Measurements from ENCODE around the gene LCNL1.
"Not testable (repeated sequence)": the region's sequence is repeated elsewhere in the genome, so short reads cannot be mapped to it uniquely, and the experiment has no call there.

Gene LCNL1

DNA sequence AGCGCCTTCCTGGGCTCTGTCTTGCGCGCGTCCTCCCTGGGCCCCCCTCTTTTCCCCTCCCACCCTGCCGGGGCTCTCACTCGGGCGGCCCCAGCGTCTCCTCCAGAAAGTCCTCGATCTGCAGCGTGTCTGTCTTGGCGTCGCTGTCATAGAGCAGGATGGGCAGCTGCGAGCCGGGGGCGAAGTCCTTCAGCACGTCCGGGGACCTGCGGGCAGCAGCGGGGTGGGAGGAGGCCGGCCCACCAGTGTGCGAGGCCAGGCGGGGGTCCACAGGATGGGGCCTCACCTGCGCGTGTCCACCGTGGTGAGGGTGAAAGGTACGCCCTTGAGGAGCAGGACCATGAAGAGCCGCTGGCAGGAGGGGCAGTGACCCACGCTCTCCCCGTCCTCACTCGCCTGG is 12.6 kb downstream of the LCNL1 start:
- DNase-seq = no peak

DNA sequence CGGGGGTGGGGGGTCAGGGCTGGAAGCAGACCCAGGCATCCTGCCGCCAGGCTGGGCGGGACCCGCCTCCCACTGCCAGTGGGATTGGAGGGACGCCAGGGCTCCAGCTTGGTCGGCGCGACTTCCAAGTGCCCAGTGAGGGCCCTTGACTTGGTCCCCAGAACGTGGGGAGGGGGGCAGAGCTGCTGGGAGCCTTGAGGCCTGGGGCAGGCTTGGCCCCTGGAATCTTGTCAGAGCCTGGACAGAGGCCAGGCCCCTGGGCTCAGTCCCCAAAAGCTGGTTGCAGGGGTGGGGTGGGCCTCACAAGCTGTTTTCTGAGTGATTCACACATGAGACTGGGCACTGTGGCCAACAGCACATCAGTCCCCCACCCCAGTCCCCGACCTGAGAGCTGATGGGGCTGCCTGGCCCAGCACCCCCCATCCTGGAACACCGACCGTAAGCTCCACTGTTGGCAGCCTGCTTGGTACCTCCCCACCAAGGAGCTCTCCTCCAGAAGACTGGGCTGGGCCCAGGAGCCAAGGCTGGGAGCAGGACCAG is 13.0 kb downstream of the LCNL1 start:
- no peak for DNase-seq

DNA sequence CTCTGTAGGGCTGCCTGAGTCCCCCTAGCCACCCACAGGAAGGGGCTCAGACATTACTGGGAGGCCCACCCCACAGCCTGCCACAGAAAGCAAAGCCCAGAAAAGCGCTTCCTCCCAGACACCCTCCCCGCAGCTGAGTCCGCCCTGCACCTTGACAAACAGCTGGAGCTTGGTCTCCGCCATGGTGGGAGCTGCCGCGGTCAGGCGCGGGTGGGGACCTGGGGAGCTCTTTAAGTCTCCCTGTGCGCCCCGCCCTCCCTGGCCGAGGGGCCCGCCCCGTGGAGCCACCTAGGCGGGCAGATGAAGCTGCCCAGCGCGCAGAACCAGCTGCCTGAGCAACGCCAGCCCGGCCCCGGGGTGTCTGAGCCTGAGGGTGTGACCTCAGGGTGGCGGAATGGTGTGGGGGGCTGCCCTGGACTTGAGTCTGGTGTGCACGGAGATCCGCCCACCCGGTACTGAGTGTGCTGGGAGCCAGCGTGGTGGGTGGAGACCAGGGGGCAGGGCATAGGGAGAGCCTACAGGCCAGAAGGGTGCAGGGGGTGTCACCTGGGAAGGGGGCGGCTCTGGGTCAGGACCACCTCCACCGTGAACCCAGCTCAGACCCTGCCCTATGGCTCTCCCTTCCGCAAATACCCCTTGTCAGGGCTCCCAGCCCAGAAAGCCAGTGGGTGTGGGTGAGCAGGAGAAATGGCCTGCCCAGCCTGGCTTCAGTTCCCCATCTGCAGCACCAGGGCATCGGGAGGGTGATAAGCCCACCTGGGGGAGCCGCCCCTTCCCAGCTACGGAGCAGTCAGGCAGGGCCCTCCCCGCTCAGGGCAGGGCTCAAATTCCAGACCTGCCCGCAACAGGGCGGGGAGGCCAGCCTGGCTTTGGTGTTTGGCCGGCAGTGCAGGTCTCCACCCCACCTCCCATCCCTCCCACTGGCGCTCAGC is 13.8 kb downstream of the LCNL1 start, which contains the start of gene CLIC3:
Gene CLIC3 (minus strand): TSS at position 208 of the 932 bp plus-strand sequence. CDS start 25 bp downstream, at position 183.
- no peak for DNase-seq

DNA sequence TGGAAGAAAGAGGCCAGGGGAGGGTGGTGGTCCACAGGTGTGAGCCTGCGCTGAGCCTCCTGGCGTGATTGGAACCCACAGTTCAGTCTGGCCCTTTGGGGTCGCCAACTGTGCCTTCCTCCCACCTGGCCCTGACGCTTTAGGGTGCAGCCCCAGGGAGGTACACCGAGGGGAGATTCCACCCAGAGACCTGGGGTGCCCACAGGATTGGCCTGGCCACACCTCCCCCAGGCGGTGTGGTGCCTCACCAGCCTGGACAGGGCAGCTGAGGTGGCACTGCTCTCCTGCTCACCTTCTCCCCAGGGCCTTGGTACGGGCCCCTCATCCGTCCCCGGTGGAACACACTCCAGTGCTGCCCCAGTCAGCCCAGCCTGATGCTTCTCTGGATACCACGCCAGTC is 14.6 kb downstream of the LCNL1 start:
- DNase-seq = no peak

DNA sequence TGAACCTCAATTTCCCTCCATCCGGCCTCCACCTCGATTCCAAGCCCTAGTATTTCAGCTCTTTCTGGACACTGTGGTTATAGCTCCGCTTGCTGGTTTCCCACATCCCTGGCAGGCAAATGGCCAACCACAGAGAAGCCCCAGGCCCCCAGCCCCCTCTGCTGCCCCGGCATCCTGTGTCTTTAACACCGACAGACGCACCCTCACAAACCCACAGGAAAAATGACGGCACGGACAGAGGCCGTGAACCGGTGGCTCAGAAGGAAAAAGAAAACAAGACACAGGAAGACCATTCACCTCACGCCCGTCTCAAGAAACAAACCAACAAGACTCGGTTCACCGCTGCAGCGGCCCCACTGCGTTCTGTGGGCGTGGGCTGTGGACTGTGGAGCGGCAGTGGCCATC is 15.0 kb downstream of the LCNL1 start:
- no peak for DNase-seq

DNA sequence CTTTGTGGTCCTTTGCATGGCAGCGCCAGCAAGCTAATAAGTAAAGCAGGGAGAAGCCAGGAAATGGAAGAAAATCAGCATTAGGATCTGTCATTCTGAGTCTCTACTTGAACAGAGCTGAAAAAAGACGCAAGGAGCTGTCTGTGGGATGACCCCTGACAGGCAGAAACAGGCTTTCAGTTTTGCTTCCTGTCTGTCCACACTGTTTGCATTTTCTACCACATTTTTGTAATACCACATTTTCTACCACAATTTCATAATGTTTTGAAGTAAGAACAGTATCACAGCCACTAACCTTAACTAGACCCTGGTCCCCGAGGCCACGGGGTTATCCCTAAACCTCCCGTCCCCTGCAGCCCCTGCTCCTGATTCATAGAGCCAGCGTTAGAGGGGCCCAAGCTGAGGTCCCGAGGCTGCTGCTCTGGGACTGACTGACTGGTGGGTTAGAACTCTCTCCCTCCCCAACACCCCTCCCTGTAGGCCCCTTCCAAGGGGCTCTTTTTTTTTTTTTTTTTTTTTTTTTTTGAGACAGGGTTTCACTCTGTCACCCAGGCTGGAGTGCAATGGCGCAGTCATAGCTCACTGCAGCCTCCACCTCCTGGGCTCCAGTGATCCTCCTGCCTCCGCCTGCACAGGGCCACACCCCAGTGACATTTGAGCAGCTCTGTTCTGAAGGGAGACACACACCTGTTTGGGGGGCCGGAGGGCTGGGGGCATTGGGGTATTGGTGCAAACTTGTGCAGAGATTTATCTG is 17.6 kb downstream of the LCNL1 start:
- no peak for DNase-seq

DNA sequence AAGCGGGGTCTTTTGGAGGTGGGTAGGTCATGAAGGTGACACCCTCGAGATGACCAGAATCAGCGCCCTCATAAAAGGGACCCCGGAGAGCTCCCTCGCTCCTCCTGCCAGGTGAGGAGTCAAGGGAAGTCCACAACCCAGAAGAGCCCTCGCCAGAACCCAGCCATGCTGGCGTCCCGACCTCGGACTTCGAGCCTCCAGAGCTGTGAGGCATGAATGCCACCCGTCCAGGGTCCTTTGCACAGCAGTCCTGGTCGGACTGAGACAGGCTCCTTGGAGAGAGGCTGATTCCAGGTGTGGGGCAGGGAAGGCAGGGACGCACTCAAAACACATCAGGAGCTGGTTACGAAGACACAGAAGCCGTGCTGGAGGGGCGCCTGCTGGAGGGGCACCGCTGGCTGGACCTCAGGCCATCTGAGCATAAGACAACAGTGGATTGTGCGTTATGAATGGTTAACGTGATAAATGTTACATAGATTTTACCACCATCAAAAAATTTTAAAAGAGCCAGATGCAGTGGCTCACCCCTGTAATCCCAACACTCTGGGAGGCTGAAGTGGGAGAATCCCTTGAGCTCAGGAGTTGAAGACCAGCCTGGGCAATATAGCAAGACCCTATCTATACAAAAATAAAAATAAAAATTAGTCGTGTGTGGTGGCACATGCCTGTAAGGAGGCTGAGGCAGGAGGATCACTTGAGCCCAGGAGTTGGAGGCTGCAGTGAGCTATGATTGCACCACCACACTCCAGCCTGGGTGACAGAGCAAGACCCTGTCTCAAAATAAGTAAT is 19.3 kb downstream of the LCNL1 start:
- no peak for DNase-seq

DNA sequence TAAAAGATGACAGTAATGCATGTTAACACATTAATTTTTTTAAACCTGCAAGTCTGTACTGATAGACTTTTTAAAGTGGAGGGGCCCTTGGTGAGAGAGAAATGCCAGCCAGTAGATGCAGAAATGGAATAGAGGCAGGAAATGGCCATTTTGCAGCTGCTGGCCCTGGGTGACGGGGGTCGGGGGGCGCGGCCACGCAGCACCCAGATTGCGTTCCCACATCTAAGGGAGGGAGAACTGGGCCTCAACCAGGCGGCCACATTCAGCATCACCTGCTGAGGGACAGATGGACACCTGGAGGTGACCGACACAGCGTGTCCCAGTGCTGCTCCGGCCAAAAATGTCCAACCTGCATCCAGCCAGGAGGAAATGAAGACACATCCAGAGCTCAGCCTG is 19.9 kb downstream of the LCNL1 start:
- DNase-seq = no peak

DNA sequence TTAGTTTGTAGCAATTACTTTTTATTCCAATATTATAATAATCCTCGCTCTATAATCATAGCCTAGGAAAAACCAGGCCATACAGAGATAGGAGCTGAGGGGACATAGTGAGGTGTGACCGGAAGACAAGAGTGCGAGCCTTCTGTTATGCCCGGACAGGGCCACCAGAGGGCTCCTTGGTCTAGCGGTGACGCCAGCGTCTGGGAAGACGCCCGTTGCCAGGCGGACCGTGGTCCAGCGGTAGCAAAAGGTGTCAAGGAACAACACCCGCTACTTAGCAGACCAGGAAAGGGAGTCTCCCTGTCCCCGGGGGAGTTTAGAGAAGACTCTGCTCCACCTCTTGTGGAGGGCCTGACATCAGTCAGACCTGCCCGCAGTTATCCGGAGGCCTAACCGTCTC is 21.5 kb downstream of the LCNL1 start:
- DNase-seq = not testable (repeated sequence)

DNA sequence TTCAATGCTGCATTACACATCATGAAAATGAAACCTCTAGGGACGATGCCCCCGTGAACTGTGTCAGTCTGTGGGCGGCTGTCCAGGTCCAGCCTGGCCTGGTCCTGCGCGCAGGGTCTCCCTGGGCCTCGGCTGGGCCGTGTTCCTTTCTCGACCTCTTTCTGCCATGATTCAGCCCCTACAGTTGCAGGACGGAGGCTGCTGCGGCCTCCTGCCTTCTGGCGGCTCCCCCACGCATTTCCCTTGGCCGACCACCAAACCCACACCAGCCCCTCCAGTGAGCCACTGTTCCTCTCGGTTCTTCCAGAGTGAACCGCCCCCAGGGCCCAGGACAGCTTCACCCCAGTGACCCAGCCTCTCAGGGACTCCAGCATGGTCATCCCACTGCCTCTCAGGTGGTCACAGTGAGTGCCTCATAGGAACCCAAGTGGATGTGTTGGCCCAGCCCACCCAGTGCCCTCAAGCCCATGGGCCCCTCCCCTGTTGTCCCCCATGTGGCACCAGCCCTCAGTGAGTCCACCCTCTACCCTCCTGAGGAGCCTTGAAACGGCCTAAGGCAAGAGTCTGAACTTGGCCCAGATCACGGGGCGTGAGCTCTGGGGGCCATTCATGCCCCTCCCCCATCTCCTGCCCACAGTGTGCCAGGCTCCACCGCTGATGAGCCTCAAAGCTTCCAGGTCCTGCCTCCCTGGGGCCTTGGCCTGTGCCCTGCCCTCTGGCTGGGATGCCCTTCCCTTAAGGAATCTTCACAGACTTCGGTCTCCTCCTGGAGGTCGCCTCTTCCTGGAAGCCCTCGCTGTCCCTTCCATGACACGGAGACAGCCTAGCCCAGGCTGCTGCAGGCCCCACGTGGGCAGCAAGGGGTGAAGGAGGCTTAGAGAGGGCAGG is 23.6 kb downstream of the LCNL1 start:
- DNase-seq = no peak

DNA sequence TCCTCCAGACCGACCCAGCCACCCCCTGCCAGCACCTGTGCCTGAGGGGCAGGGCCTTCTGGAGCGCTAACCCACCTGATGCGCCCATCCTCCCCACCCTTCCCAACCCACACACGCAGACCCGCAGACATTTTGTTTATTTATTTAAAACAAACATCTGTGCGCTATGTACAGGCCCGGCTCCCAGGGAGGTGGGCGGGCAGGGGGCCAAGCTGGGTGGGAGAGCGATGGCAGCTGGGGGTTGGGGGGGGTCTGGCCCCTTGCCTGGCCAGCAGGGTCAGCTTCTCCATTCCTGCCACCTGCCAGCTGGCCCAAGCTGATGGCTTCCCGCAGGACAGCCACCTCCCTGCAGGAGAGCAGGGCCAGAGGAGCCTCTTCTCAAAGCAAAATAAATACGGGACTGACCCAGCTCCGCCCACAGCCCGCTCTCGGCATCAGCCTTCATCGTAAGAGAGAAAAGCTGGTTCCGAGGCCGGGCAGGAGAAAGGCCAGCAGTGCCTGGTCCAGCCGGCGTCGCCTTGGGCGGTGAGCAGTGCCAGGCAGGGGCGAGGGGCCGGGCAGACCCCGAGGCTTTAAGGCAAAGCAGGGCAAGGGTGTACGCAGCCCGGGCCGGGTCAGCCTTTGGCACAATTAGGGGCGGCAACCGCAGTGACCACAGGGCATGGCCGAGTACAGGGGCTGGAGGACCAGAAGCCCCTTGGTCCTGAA is 24.5 kb downstream of the LCNL1 start:
- no peak for DNase-seq

DNA sequence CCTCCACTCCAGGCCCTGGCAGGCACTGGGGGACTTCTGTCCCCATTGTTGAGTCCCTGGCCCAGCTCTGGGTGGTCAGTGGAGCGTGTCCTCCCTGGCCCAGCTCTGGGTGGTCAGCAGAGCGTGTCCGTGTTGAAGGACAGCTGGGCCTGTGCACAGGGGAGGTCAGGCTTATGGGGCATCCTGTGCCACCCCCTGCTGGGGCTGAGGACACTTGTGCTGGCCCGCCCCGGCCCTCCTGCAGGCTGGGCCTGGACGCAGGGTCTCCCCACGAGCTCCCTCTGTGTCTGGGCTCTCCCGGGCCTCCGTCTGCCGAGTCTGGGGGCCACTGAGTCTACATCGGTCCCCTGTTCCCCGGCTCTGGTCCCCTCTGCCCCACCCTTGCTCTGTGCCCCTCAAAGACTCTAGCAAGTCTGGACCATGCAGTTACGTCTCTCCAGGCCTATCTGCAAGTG is 25.1 kb downstream of the LCNL1 start:
- DNase-seq = no peak

DNA sequence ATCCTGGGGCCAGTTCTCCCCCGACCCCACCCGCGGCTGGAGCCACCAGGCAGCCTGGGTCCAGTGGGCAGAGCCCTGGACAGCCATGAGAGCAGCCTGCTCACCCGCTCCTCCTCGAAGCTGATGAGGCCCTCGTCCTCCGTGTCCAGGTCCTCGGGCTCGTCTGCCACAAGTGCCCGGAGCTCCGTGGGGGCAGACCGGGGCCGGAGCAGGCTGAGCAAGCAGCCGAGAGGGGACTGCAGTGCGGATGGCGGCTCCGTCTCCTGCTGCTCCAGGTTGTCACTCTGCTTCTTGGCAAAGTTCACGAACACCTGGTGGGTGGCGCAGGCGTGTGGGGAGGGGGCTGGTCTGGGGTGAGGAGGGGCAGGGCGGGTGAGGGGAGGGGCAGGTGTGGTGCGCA is 25.5 kb downstream of the LCNL1 start:
- DNase-seq = no peak

DNA sequence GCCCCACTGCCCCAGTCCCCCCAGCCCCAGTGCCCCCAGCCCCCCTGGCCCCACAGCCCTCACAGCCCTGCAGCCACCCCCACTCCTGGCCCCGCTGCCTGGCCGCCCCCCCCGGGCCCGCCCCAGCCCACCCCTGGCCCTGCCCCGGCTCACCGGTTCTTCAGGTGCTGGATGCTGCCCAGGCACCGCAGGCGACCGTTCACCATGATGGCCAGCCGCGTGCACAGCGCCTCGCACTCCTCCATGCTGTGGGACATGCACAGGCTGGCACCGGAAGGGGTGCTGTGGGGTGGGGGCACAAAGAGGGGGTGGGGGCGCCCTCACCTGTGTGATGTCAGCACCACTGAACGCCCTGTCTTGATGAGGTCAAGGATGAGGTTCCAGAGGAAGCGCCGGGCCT is 26.4 kb downstream of the LCNL1 start:
- no peak for DNase-seq

DNA sequence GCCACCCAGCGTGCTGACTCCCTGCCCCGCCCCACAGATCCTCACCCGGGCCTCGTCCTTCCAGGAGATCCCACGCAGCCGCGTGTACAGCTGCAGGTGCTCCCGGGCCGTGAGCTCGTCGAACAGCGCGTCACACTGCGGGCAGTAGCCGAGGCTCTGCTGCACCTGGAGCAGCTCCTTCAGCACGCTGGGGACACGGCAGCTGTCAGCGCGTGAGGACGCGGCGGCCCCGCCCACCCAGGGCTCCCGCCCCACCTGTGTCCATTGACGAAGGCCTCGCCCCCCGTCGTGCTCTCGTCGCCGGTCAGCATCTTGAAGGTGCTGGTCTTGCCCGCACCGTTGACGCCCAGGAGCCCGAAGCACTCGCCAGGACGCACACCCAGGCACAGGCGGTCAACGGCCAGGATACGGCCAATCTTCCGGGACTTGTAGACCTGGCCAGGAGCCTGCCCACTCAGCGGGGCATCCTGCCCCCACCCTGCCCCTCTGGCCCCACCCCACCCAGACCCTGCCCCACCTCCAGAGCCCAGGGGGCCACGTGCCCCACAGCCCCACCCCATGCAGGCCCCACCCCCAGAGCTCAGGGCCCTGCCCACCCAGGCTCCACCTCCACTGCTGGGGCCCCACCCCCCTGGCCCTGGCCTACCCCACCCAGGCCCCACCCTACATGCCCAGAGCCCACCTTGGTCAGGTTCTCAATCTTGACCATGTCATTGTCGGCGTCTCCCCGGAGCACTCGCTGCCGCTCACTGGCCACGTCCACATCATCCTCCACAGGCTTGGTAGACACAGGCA is 27.3 kb downstream of the LCNL1 start:
- no peak for DNase-seq

DNA sequence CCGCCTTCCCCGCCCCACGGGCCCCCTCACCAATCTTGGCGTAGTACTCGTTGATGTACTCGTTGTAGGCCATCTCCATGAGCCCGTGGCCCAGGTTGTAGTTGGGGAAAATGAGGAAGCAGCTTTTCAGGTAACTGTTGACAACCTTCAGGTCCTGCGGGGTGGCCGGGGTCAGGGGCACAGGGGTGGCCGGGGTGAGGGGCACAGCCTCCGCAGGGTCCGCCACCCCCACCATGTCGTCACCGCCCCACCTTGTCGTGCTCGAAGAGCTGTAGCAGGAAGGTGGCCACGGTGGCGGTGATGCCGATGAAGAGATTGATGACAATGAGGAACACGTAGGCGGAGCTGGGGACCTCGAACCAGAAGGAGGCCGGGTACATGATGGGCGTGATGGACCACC is 28.4 kb downstream of the LCNL1 start:
- DNase-seq = no peak

DNA sequence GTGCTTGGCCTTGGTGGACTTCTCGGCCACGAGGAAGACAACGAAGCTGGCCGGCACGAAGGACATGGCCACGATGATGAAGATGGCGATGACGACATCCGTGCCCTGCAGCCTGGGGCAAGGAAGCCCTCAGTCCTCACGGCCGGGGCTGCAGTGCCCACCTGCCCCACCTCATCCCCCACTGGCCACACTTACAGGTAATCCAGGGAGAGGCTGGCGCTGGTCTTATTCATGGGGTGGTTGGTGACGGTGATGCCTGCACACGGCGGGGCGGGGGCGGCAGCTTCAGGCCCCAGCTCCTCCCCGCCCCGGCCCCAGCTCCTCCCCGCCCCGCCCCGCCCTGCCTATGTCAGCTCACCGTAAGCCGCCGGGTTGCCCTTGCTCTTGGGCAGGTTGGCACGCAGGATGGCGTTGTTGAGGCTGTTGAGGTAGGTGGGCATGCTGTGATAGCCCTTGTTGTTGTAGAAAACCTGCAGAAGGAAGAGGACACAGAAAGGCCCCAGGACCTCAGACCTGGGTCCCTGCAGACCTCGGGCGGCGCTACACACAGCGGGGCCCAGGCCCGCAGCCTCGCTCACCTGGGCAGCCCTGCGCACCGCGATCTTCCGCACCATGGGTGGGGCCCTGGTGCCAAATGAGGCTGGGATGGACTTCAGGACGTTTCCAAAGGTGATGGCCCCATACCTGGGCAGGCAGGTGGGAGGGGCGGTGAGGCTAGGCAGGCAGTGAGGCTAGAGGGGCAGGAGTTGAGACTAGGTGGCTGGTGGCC is 29.3 kb downstream of the LCNL1 start:
- no peak for DNase-seq

DNA sequence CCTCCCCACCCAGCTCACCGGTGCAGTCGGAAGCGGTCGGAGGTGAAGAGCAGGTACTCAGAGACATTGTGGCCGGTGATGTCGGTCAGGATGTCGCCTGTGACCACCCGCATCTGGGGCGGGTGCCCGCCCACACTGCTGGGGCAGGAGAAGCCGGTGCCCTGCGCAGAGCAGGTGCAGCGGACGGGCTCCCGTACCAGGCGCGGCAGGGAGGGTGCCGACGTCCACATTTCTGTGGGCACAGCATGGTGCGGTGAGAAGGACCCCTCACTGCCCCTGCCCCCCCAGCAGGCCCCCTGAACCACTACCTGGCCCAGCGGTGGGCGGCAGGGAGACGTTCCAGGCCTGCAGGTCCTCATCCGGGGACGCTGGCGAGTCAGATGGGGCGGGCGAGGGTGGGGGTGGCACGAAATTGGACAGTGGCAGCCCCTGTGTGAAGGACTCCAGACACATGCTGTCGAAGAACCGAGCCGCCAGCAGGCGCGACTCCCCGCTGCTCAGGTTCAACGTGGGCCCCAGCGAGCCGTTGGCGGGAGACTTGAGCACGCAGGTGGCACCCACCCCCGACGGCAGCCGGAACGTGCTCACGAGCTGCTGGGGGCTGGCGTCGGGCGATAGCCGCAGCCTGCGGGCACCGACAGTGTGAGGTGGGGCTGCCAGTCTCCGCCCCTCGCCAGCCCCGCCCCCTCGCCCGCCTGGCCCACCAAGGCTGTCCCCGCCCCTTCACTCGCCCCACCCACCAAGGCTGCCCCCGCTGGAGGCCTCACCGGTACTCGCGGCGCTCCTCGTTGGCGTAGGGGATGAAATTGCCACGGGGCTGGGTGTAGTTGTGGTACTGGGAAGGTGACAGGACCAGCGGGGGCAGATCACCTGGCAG is 30.1 kb downstream of the LCNL1 start:
- DNase-seq = no peak

DNA sequence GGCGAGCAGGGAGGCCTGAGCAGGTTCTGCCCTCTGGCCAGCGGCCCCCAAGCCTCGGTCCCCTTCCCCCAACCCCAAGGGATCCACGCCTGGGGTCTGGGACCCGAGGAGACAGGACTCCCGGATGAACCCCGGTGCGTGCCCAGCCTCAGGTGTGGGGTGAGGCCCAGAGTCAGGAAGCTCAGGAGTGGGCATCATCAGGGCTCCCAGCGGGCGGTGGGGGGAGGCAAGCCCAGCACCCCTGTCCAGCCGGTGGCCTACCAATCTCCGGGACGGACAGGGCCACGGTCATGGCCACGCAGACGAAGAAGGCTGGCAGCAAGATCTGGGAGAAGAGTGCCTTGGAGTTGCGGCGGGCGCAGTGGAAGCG is 30.8 kb downstream of the LCNL1 start:
- no peak for DNase-seq

All from NCI-H1436 (cell line).